ENCODE results near the gene DNAH3. TPM values are rescaled to one million over a fixed set of nuclear protein-coding genes. Genes with fewer than 3 reads are reported as not detected.

The DNAH3 gene
- total RNA-seq, 1 experiment from 2014 or later, result 0.57 TPM

GRCh38 chr16:20916942-20917341 lies 233.7 kb downstream of the DNAH3 start (continued):
- TF ChIP-seq AR (CRISPR knock-in tag; IDR thresholded peaks at IDR 0.05) (no peak), HMGA2 (CRISPR knock-in tag; IDR thresholded peaks at IDR 0.05) (no peak), GTF2I (CRISPR knock-in tag; conservative IDR thresholded peaks at IDR 0.05) (no peak), OVOL2 (CRISPR knock-in tag; IDR thresholded peaks at IDR 0.05; ENCODE audit: borderline replicate concordance) (no peak)

GRCh38 chr16:20916289-20916688 lies 234.4 kb downstream of the DNAH3 start:
- H3K4me3 Mint-ChIP-seq, result no peak overlapping the region
- ATAC-seq, result no peak
- no peaks in the 10 kb centered on the region for H3K27me3 Mint-ChIP-seq (ENCODE audit: low read depth)
- H3K4me1 Mint-ChIP-seq, result peaks cover 23% of the 10 kb centered on the region
- ChIA-PET POLR2A (interaction anchor here (0.7 kb wide), 1 partner anchor 66 kb away, joined by 5 read pairs; no protein-coding TSS in a partner anchor), CTCF (interaction anchor here (1.4 kb wide), 1 partner anchor 66 kb away, joined by 4 read pairs; no protein-coding TSS in a partner anchor)
- no peaks in the 10 kb centered on the region for H3K9me3 Mint-ChIP-seq
- H3K36me3 Mint-ChIP-seq, result no peaks in the 10 kb centered on the region
- peak overlapping the region; percentile 23; the same call in 1 of the 2 replicates for H3K27ac Mint-ChIP-seq
- DNase-seq (ENCODE audit: low spot score), result no peak
- TF ChIP-seq ESRRA (CRISPR knock-in tag; IDR thresholded peaks at IDR 0.05; ENCODE audit: borderline replicate concordance), result no peak
- TF ChIP-seq TP53 (CRISPR knock-in tag; IDR thresholded peaks at IDR 0.05), result no peak
- no peak for TF ChIP-seq ATF3 (CRISPR knock-in tag; conservative IDR thresholded peaks at IDR 0.05)
- no peak for TF ChIP-seq TEAD4 (CRISPR knock-in tag; IDR thresholded peaks at IDR 0.05)
- TF ChIP-seq MLX (CRISPR knock-in tag; IDR thresholded peaks at IDR 0.05), result no peak
- TF ChIP-seq HMGXB4 (CRISPR knock-in tag; IDR thresholded peaks at IDR 0.05), result no peak
- TF ChIP-seq IRF1 (CRISPR knock-in tag; IDR thresholded peaks at IDR 0.05), result no peak
- no peak for TF ChIP-seq ELF4 (CRISPR knock-in tag; IDR thresholded peaks at IDR 0.05; ENCODE audit: low read depth)
- TF ChIP-seq ZNF532 (CRISPR knock-in tag; IDR thresholded peaks at IDR 0.05; ENCODE audit: borderline replicate concordance), result no peak
